ENCODE results near the gene CNTN1. TPM values are rescaled to one million over a fixed set of nuclear protein-coding genes. Genes with fewer than 3 reads are reported as not detected.

Gene CNTN1
- total and polyA plus RNA-seq, 2 of the 13 experiments (the other 11 are each of a cell fraction or from before 2014, with no cell fraction given) = 0.01 to 0.07 TPM

- no TSS peak for BruUV-seq (replicated peaks)
- no peaks in the 10 kb centered on the region for H4K20me1 ChIP-seq (ENCODE audit: insufficient read depth, low read length)
- POLR2A ChIA-PET = no interaction called here
- H3K79me2 ChIP-seq (ENCODE audit: insufficient read depth, low read length) = no peaks in the 10 kb centered on the region
- CTCF ChIA-PET (ENCODE audit: low intra/inter-chr PET ratio, low total read pairs) = no interaction called here
- no peak for ATAC-seq
- in situ Hi-C loops (cut with HindIII; ENCODE audit: extremely low pct_ligation_motif_present, low pct_unique_long_range_greater_than_20kb) (no loop called here), intact Hi-C loops (cut with micrococcal nuclease; ENCODE audit: unreplicated experiment) (no loop called here)
- H2AFZ ChIP-seq (ENCODE audit: low read length) = no peak overlapping the region
- H3K9ac ChIP-seq (ENCODE audit: insufficient read depth, low read depth, low read length) = no peak overlapping the region
- TF ChIP-seq TEAD3 (CRISPR knock-in tag; optimal IDR thresholded peaks at IDR 0.05; ENCODE audit: borderline replicate concordance) (no peak), PLRG1 (conservative IDR thresholded peaks at IDR 0.05) (no peak), FIP1L1 (IDR thresholded peaks at IDR 0.05; ENCODE audit: borderline replicate concordance, insufficient read depth, low read depth, low read length) (no peak), ZNF234 (CRISPR knock-in tag; conservative IDR thresholded peaks at IDR 0.05) (no peak), SP1 (IDR thresholded peaks at IDR 0.05) (no peak), SP1 (CRISPR knock-in tag; IDR thresholded peaks at IDR 0.05) (no peak), ZNF18 (CRISPR knock-in tag; IDR thresholded peaks at IDR 0.05; ENCODE audit: insufficient replicate concordance) (no peak), PTBP1 (IDR thresholded peaks at IDR 0.05; ENCODE audit: low read depth, low read length, poor library complexity, severe bottlenecking) (no peak), JUNB (CRISPR knock-in tag; IDR thresholded peaks at IDR 0.05; ENCODE audit: borderline replicate concordance) (no peak), SALL1 (CRISPR knock-in tag; IDR thresholded peaks at IDR 0.05) (no peak), SIX4 (CRISPR knock-in tag; IDR thresholded peaks at IDR 0.05) (no peak), TEF (CRISPR knock-in tag; IDR thresholded peaks at IDR 0.05) (no peak), ZNF576 (CRISPR knock-in tag; IDR thresholded peaks at IDR 0.05) (no peak)
- H3K36me3 ChIP-seq (replicated peaks in 1 of 2; ENCODE audit: control insufficient read depth in 1 of 2, insufficient read depth in 2 of 2, low read length in 2 of 2) = no peaks in the 10 kb centered on the region
- H3K4me1 ChIP-seq (ENCODE audit: insufficient read depth, low read length) = no peaks in the 10 kb centered on the region
- no peak overlapping the region for H3K4me3 ChIP-seq (replicated peaks in 1 of 3; ENCODE audit: insufficient read depth in 1 of 3, low read depth in 2 of 3, low read length in 3 of 3)
- H3K9me3 ChIP-seq (ENCODE audit: low read length) = no peaks in the 10 kb centered on the region
- H3K27ac ChIP-seq (ENCODE audit: extremely low read length, insufficient read depth, low read length) = no peak overlapping the region
- no peaks in the 10 kb centered on the region for H3K27me3 ChIP-seq (ENCODE audit: control insufficient read depth in 1 of 2, insufficient read depth in 2 of 2, low read length in 2 of 2)
- DNase-seq (ENCODE audit: low spot score) = no peak
- no peak for FAIRE-seq
- H3K4me2 ChIP-seq (ENCODE audit: low read depth, low read length) = no peak overlapping the region
Measured at GRCh38 chr12:40831916-40832315, 139.7 kb downstream of the CNTN1 start.

Data from HepG2 (cell line).